ENCODE data around the gene CHML. TPM values are rescaled to one million over a fixed set of nuclear protein-coding genes. Genes with fewer than 3 reads are reported as not detected.

Gene CHML
- total RNA-seq, 1 donor from 2014 or later, result 43.6 TPM

GRCh38 chr1:241678536-241678935 is 38.4 kb upstream of the CHML start:
- no peaks in the 10 kb centered on the region for H3K9me3 ChIP-seq (ENCODE audit: low read depth)
- H3K27ac ChIP-seq, result no peak overlapping the region
- H3K27me3 ChIP-seq, result no peaks in the 10 kb centered on the region
- peaks cover 4% of the 10 kb centered on the region for H3K4me1 ChIP-seq
- no peaks in the 10 kb centered on the region for H3F3A ChIP-seq (ENCODE audit: low read depth)
- peaks cover 35% of the 10 kb centered on the region for H3K4me1 Mint-ChIP-seq
- H3K4me2 ChIP-seq, result no peak overlapping the region
- H3K4me3 ChIP-seq, result no peak overlapping the region
- H3K9me3 Mint-ChIP-seq, result peaks cover 4% of the 10 kb centered on the region
- no peak for DNase-seq (ENCODE audit: low spot score)
- H3K9ac ChIP-seq, result no peak overlapping the region
- no peak overlapping the region for H2AFZ ChIP-seq (replicated peaks)
- H3K36me3 ChIP-seq, result no peaks in the 10 kb centered on the region
- H3K27ac Mint-ChIP-seq, result no peak overlapping the region
- TF ChIP-seq EZH2phosphoT487 (IDR thresholded peaks at IDR 0.05), result no peak
- no peak for TF ChIP-seq CTCF (IDR thresholded peaks at IDR 0.05)
- no peak for TF ChIP-seq EZH2 (IDR thresholded peaks at IDR 0.05)
- H3K79me2 ChIP-seq (ENCODE audit: low read depth), result no peaks in the 10 kb centered on the region
- H4K20me1 ChIP-seq (ENCODE audit: low read depth), result no peaks in the 10 kb centered on the region
- H3K27me3 Mint-ChIP-seq (ENCODE audit: insufficient read depth, low read depth), result peaks cover 6% of the 10 kb centered on the region
- no peak overlapping the region for H3K4me3 Mint-ChIP-seq
- no peaks in the 10 kb centered on the region for H3K36me3 Mint-ChIP-seq

DNA sequence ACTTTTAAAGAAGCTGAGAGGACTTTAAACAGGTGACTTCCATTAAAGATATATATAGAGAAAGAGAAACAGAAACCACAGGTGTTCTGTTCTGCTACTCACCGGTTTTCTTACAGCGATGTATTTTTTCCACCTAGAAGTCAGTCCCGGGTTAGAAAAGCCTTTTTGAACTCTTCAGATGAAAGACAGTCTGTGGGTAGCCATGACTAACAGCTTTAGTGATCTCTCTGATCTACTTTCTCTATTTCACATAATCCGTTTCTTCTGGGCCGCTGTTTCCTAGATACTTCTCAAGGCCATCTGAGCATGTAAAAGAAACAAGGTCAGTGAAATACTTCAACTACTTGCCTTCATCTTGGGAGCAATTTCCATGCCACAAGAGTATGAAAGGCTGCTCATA is 37.0 kb upstream of the CHML start:
- Mint-ChIP-seq H3K36me3 (no peaks in the 10 kb centered on the region), H3K9me3 (peaks cover 4% of the 10 kb centered on the region), H3K27me3 (ENCODE audit: insufficient read depth, low read depth) (peaks cover 6% of the 10 kb centered on the region), H3K4me1 (peaks cover 35% of the 10 kb centered on the region), H3K27ac (no peak overlapping the region), H3K4me3 (no peak overlapping the region)
- H2AFZ ChIP-seq (replicated peaks), result no peak overlapping the region
- no peak overlapping the region for H3K4me2 ChIP-seq
- H3K9ac ChIP-seq, result no peak overlapping the region
- H3K9me3 ChIP-seq (ENCODE audit: low read depth), result no peaks in the 10 kb centered on the region
- no peaks in the 10 kb centered on the region for H3K27me3 ChIP-seq
- no peaks in the 10 kb centered on the region for H3K36me3 ChIP-seq
- no peaks in the 10 kb centered on the region for H3K79me2 ChIP-seq (ENCODE audit: low read depth)
- DNase-seq (ENCODE audit: low spot score), result no peak
- H4K20me1 ChIP-seq (ENCODE audit: low read depth), result no peaks in the 10 kb centered on the region
- TF ChIP-seq EZH2phosphoT487 (IDR thresholded peaks at IDR 0.05) (no peak), EZH2 (IDR thresholded peaks at IDR 0.05) (no peak), CTCF (IDR thresholded peaks at IDR 0.05) (no peak)
- H3K4me1 ChIP-seq, result peaks cover 4% of the 10 kb centered on the region
- H3F3A ChIP-seq (ENCODE audit: low read depth), result no peaks in the 10 kb centered on the region
- H3K4me3 ChIP-seq, result no peak overlapping the region
- H3K27ac ChIP-seq, result no peak overlapping the region

GRCh38 chr1:241675983-241676382 is 35.8 kb upstream of the CHML start:
- Histone ChIP-seq H3F3A (ENCODE audit: low read depth) (no peaks in the 10 kb centered on the region), H3K36me3 (no peaks in the 10 kb centered on the region), H3K27me3 (no peaks in the 10 kb centered on the region), H3K27ac (no peak overlapping the region), H3K9ac (no peak overlapping the region), H3K9me3 (ENCODE audit: low read depth) (no peaks in the 10 kb centered on the region), H3K4me3 (no peak overlapping the region), H3K4me1 (peaks cover 4% of the 10 kb centered on the region), H3K4me2 (no peak overlapping the region), H2AFZ (replicated peaks) (no peak overlapping the region), H4K20me1 (ENCODE audit: low read depth) (no peaks in the 10 kb centered on the region), H3K79me2 (ENCODE audit: low read depth) (no peaks in the 10 kb centered on the region)
- Mint-ChIP-seq H3K9me3 (no peaks in the 10 kb centered on the region), H3K27ac (no peak overlapping the region), H3K27me3 (ENCODE audit: insufficient read depth, low read depth) (peaks cover 2% of the 10 kb centered on the region), H3K4me1 (peaks cover 35% of the 10 kb centered on the region), H3K4me3 (no peak overlapping the region), H3K36me3 (no peaks in the 10 kb centered on the region)
- TF ChIP-seq EZH2 (IDR thresholded peaks at IDR 0.05), result no peak
- no peak for TF ChIP-seq EZH2phosphoT487 (IDR thresholded peaks at IDR 0.05)
- no peak for TF ChIP-seq CTCF (IDR thresholded peaks at IDR 0.05)
- DNase-seq (ENCODE audit: low spot score), result no peak
